ENCODE measurements around the gene PDPK1. TPM values are rescaled to one million over a fixed set of nuclear protein-coding genes. Genes with fewer than 3 reads are reported as not detected.

The PDPK1 gene
- 10 to 100 TPM; 53.0 to 53.8 TPM for total RNA-seq

DNA sequence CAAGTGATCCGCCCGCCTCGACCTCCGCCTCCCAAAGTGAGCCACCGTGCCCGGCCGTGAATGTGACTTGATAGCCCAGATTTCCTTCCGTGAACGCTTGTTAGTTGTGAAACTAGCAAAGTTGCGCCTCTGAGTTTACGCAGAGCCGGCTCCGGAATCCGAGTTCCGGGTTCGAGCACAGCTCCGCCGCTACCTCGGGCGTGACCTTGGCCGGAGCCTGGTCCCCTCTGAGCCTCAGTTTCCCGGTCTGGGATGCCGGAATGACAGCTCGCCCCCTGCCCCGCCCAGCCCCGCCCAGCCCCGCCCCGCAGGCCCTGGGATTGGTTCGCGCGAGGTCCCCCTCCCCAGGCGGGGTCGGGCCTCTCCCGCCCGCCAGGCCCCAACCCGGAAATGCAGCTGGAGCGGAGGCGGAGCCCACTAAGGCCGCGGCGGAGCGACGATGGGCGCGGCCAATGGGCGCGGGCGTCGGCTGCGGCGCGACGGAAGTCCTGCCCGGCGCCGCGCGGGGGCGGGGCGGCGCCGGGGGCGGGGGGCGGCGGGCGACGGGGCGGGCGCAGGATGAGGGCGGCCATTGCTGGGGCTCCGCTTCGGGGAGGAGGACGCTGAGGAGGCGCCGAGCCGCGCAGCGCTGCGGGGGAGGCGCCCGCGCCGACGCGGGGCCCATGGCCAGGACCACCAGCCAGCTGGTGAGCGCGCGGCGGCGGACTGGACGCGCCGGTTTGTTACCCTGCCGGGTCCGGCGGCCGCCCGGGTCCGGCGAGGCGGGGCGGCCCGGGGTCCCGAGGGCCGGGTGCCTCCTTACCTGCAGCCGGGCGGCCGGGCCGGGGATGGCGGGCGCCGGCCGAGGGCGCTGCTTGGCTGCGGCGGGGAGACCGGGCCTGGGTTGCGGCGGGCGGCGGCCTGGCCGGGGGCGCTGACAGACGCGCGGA lies at the start of gene PDPK1:
PDPK1 (plus strand) TSS at position 571 of the 929 bp plus-strand sequence; CDS start at position 663, 92 bp downstream.
- Mint-ChIP-seq H3K36me3 (ENCODE audit: insufficient read depth in 2 of 2) (peaks cover 1 to 2% of the 10 kb centered on the region in 2 donors), H3K4me3 (peak within 1 kb of the TSS; percentile 89 to 98), H3K27me3 (ENCODE audit: low read depth) (no peaks in the 10 kb centered on the region), H3K9me3 (no peaks in the 10 kb centered on the region), H3K27ac (peak within 1 kb of the TSS; percentile 91), H3K4me1 (ENCODE audit: low read depth) (peaks cover 56% of the 10 kb centered on the region)
- DNase-seq = peak; percentile 95 to 96
- peak; percentile 85 to 89 for ATAC-seq (replicated peaks in 1 of 2)

DNA sequence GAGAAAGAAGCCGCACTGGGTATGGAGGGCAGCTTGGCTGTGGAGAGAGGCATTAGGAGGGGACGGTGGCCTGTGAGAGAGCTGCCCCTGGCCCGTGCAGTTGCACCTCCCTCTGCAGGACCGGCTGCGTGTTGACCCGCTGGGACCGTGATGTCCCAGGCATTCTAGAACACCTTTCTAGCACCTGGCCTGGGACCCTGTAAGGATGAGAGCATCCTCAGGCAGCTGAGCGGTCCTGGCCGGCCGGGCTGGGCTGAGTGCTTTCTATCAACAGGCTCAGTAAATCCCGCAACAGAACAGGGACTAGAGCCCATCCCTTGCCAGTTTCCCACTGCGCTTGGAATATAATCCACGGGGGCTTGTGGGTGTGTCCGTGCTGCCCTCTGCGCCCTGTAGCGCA lies 48.2 kb upstream of the PDPK1 start:
- H3K27ac Mint-ChIP-seq = no peak overlapping the region
- DNase-seq (no peak), ATAC-seq (replicated peaks in 1 of 2) (no peak)
- no peak overlapping the region for H3K4me3 Mint-ChIP-seq
- no peaks in the 10 kb centered on the region for H3K36me3 Mint-ChIP-seq (ENCODE audit: insufficient read depth in 2 of 2)
- no peaks in the 10 kb centered on the region for H3K9me3 Mint-ChIP-seq
- no peaks in the 10 kb centered on the region for H3K27me3 Mint-ChIP-seq (ENCODE audit: low read depth)
- peaks cover 21% of the 10 kb centered on the region for H3K4me1 Mint-ChIP-seq (ENCODE audit: low read depth)

DNA sequence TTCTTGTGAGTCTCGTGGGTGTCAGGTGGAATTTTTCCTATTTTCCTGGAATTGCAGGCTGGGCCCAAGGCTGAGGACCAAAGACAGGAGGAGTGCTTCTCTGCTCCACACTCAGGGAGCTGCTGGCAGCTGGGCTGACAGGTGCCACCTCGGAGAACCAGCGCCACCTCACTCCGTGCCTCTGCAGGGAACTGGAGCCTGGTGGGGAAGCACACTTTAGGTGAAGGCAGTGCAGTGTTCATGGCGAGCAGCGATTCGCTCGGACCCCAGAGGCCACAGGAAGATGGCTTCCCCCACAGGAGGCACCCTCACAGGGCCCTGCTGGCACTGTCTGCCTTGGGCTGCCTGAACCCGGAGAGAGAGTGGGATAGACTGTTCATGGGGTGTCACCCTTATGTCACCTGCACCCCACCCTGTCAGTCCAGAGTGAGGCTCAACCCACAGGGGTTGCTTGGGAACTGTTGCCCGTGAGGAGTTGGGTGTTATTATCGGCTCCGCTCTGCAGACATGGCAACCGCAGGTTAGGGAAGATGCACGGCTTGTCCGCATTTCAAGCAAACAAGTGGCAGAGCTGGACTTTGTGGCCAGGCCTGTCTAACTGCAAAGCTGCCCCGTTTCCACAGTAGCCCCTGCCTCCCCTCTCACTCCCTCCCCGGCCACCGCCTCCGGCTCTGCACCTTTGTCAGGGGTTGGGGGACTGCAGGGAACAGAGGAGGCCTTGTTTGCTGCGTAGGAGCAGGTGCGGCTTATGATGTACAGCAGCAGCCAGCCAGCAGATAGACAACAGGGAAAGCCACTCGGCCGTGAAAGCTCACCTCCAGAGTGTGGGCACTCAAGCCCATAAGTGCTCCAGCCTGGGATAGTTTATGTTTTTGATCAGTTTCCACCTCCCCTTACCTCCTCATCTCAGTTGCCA lies 47.4 kb upstream of the PDPK1 start:
- Mint-ChIP-seq H3K27ac (no peak overlapping the region), H3K4me3 (no peak overlapping the region), H3K36me3 (ENCODE audit: insufficient read depth in 2 of 2) (no peaks in the 10 kb centered on the region), H3K9me3 (no peaks in the 10 kb centered on the region), H3K4me1 (ENCODE audit: low read depth) (peaks cover 21% of the 10 kb centered on the region), H3K27me3 (ENCODE audit: low read depth) (no peaks in the 10 kb centered on the region)
- ATAC-seq (replicated peaks in 1 of 2) (no peak), DNase-seq (no peak)

DNA sequence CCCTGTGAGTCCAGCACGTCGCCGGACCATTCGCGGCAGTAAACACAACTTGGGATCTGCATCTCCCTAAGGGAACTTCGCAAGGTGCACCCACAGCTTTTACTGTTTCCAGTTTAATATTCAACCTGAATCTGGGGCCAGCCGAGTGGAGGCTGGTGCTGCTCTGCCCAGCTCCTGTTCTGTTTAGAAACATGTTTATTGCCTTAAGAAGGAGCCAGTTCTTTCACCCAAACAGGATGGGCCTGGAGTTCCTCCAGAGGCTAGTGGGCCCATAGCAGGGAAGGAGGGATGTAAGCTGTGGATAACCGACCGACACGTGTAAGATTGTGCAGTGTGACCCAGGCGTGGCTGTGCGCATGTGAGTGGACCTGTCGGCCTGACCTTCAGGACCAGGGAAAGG lies 45.5 kb upstream of the PDPK1 start:
- Mint-ChIP-seq H3K36me3 (ENCODE audit: insufficient read depth in 2 of 2) (no peaks in the 10 kb centered on the region), H3K9me3 (no peaks in the 10 kb centered on the region), H3K4me3 (no peak overlapping the region), H3K27ac (no peak overlapping the region), H3K27me3 (ENCODE audit: low read depth) (no peaks in the 10 kb centered on the region), H3K4me1 (ENCODE audit: low read depth) (peaks cover 10% of the 10 kb centered on the region)
- DNase-seq (no peak), ATAC-seq (replicated peaks in 1 of 2) (no peak)

DNA sequence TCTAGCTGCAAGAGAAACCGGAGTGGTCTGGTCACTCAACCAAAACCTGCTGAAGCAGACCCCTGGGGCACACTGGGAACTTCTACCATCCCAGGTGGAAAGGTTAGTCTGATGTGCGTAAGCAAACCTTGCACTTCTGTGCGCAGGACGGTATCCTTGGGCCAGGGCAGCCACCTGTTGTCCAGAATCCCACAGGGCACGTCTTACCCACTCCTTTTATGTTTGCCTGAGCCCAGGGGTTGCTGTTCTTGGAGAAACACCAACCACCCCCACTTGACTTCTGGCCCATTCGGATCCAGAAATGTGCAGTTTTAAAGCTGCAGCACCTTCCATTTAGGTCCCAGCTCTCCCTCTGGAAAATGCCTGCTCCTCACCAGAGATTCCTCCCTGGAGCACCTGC lies 44.2 kb upstream of the PDPK1 start:
- Mint-ChIP-seq H3K9me3 (no peaks in the 10 kb centered on the region), H3K27ac (no peak overlapping the region)

DNA sequence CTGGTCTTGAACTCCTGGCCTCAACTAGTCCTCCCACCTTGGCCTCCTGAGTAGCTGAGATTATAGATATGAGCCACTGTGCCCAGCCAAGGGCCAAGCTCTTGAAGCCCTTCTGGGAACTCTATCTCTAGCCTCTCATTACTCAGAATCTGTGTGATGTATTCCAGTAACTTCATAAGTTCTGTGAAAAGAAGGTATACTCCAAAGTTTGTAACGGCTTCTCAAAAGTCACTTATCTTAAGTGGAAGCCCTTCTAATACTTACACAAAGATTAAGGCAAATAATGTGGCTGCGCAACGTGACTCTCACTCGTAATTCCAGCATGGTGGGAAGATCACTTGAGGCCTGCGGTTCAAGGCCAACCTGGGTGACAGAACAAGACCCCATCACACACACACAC lies 43.2 kb upstream of the PDPK1 start:
- H3K27ac Mint-ChIP-seq = no peak overlapping the region
- no peaks in the 10 kb centered on the region for H3K27me3 Mint-ChIP-seq (ENCODE audit: low read depth)
- no peaks in the 10 kb centered on the region for H3K4me1 Mint-ChIP-seq (ENCODE audit: low read depth)
- no peaks in the 10 kb centered on the region for H3K36me3 Mint-ChIP-seq (ENCODE audit: insufficient read depth in 2 of 2)
- H3K4me3 Mint-ChIP-seq = no peak overlapping the region
- no peaks in the 10 kb centered on the region for H3K9me3 Mint-ChIP-seq
- ATAC-seq (replicated peaks in 1 of 2) = no peak
- no peak for DNase-seq

More for the DNA sequence above, 44.2 kb upstream of the PDPK1 start:
- no peaks in the 10 kb centered on the region for H3K4me1 Mint-ChIP-seq (ENCODE audit: low read depth)
- no peak overlapping the region for H3K4me3 Mint-ChIP-seq
- ATAC-seq (replicated peaks in 1 of 2) (no peak), DNase-seq (no peak)
- H3K36me3 Mint-ChIP-seq (ENCODE audit: insufficient read depth in 2 of 2) = no peaks in the 10 kb centered on the region
- no peaks in the 10 kb centered on the region for H3K27me3 Mint-ChIP-seq (ENCODE audit: low read depth)

DNA sequence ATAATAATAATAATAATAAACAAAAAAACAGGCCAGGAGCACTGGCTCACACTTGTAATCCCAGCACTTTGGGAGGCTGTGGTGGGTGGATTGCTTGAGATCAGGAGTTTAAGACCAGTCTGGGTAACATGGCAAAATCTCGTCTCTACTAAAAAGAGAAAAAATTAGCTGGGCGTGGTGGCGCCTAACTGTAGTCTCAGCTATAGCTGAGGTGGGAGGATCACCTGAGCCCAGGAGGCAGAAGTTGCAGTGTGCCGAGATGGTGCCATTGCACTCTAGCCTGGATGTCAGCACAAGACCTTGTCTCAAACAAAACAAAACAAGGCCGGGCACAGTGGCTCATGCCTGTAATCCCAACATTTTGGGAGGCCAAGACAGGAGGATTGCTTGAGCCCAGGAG lies 42.8 kb upstream of the PDPK1 start:
- DNase-seq = no peak

DNA sequence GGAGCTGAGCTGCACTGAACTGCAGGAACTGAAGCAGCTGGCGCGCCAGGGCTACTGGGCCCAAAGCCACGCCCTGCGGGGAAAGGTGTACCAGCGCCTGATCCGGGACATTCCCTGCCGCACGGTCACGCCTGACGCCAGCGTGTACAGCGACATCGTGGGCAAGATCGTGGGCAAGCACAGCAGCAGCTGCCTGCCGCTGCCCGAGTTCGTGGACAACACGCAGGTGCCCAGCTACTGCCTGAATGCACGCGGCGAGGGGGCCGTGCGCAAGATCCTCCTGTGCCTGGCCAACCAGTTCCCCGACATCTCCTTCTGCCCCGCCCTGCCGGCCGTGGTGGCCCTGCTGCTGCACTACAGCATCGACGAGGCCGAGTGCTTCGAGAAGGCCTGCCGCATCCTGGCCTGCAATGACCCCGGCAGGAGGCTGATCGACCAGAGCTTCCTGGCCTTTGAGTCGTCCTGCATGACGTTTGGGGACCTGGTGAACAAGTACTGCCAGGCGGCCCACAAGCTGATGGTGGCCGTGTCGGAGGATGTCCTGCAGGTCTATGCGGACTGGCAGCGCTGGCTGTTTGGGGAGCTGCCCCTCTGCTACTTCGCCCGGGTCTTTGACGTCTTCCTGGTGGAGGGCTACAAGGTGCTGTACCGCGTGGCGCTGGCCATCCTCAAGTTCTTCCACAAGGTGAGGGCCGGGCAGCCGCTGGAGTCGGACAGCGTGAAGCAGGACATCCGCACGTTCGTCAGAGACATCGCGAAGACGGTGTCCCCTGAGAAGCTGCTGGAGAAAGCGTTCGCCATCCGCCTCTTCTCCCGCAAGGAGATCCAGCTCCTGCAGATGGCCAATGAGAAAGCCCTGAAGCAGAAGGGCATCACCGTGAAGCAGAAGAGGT lies 41.4 kb upstream of the PDPK1 start:
- H3K36me3 Mint-ChIP-seq (ENCODE audit: insufficient read depth in 2 of 2) = no peaks in the 10 kb centered on the region
- H3K9me3 Mint-ChIP-seq = no peaks in the 10 kb centered on the region
- H3K27ac Mint-ChIP-seq = no peak overlapping the region
- no peaks in the 10 kb centered on the region for H3K27me3 Mint-ChIP-seq (ENCODE audit: low read depth)
- no peak for DNase-seq
- no peaks in the 10 kb centered on the region for H3K4me1 Mint-ChIP-seq (ENCODE audit: low read depth)
- ATAC-seq (replicated peaks in 1 of 2) = no peak
- H3K4me3 Mint-ChIP-seq = no peak overlapping the region

More for the DNA sequence above, 42.8 kb upstream of the PDPK1 start:
- H3K4me1 Mint-ChIP-seq (ENCODE audit: low read depth) = no peaks in the 10 kb centered on the region
- no peaks in the 10 kb centered on the region for H3K27me3 Mint-ChIP-seq (ENCODE audit: low read depth)
- no peak for ATAC-seq (replicated peaks in 1 of 2)
- H3K9me3 Mint-ChIP-seq = no peaks in the 10 kb centered on the region
- no peaks in the 10 kb centered on the region for H3K36me3 Mint-ChIP-seq (ENCODE audit: insufficient read depth in 2 of 2)
- H3K4me3 Mint-ChIP-seq = no peak overlapping the region
- no peak overlapping the region for H3K27ac Mint-ChIP-seq

DNA sequence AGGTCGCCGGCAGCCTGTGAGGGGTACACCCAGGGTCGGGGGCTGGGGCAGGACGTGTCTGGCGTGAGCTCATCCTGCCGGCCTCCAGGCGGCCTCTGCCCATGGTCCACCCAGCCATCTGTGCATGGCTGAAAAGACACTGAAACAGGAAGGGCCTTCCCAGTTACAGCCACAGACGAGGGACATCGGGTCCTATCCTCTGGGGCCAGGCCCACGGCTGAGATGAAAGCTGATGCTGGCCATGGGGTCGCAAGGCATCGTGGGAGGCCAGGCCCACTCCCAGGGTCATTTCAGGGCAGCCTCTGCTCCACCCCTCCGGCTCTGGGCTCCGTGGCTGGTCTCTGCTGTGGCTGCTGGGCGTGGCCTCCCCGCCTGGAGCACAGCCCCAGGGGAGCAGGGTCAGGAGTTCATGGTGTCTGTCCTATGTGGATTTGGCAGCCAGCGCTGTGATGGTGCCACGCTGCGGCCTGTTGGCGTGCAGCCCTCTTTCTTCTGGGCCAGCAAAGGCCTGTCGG lies 40.6 kb upstream of the PDPK1 start:
- ATAC-seq (replicated peaks in 1 of 2) (no peak), DNase-seq (no peak)
- no peaks in the 10 kb centered on the region for H3K9me3 Mint-ChIP-seq
- no peaks in the 10 kb centered on the region for H3K27me3 Mint-ChIP-seq (ENCODE audit: low read depth)
- H3K36me3 Mint-ChIP-seq (ENCODE audit: insufficient read depth in 2 of 2) = no peaks in the 10 kb centered on the region
- H3K27ac Mint-ChIP-seq = no peak overlapping the region
- no peaks in the 10 kb centered on the region for H3K4me1 Mint-ChIP-seq (ENCODE audit: low read depth)
- no peak overlapping the region for H3K4me3 Mint-ChIP-seq

DNA sequence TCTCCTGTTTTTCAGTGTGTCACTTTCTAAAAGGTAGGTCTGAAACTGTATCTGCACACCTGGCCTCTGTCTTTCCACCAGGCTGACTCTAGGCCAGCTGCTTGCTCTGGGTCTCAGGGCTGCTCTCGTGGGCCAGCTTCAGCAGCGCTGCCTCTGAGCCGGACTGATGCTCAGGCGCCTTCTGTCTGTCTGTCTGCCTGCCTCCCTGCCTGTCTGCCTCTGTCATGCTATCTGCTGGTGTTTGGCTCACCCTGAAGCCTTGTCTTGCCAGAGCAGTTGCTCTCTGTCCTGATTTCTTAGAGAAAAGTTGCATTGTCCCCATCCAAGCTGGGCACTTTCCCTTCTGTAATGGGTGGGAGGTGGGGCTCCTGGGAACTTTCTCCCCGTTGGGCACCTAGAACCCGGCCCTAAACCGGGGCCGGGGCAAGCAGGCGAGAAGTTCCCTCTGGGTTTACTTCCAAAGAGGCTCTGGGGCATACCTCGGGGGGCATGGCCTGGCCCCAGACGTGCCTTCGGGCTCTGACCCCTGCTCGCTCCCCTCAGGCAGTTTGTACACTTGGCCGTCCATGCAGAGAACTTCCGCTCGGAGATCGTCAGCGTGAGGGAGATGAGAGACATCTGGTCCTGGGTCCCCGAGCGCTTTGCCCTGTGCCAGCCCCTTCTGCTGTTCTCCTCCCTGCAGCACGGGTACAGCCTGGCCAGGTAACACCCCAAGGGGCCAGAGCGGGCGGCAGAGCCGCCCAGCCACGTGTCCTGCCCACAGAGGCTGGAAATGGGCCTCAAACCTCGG lies 39.9 kb upstream of the PDPK1 start:
- Mint-ChIP-seq H3K27me3 (ENCODE audit: low read depth) (no peaks in the 10 kb centered on the region), H3K36me3 (ENCODE audit: insufficient read depth in 2 of 2) (no peaks in the 10 kb centered on the region), H3K9me3 (no peaks in the 10 kb centered on the region), H3K4me1 (ENCODE audit: low read depth) (no peaks in the 10 kb centered on the region), H3K4me3 (no peak overlapping the region), H3K27ac (no peak overlapping the region)
- no peak for DNase-seq
- no peak for ATAC-seq (replicated peaks in 1 of 2)

DNA sequence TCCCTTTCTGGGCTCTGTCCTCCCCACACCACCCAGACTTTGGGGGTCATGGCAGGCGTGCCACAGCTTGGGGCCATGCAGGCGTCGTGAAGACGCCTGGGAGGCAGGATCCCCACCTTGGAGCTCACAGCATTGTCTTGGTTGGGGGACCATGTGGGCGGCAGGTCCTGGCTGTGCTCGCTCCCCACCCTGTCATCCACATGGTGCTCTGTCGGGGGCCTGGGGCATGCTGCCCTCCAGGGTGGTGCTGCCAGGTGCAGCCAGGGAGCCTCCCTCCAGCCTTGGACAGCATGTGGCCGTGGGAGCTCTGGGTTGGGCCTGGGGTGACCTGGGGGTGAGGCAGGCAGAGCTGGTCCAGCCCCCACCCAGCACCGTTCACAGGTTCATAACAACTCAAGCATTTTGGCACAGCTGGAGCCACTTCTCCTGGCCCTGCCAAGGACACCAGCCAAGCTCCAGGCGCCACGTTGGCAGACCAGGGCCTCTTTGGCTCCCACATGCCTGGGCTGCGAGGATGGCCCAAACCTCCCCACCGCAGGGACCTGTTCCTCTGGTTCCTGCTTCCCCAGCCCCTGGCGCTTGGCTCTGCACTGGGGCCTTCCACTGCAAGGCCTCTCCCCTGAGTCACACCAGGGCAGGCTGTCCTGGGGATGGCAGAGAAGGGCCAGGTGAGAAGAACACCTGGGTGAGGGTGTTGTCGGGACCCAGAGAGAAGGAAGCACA lies 39.1 kb upstream of the PDPK1 start:
- H3K27me3 Mint-ChIP-seq (ENCODE audit: low read depth) = no peaks in the 10 kb centered on the region
- H3K4me1 Mint-ChIP-seq (ENCODE audit: low read depth) = no peaks in the 10 kb centered on the region
- ATAC-seq (replicated peaks in 1 of 2) = no peak
- no peak overlapping the region for H3K4me3 Mint-ChIP-seq
- DNase-seq = no peak
- H3K9me3 Mint-ChIP-seq = no peaks in the 10 kb centered on the region
- no peaks in the 10 kb centered on the region for H3K36me3 Mint-ChIP-seq (ENCODE audit: insufficient read depth in 2 of 2)
- no peak overlapping the region for H3K27ac Mint-ChIP-seq

Data from activated T-cell treated with anti-CD3 and anti-CD28 coated beads, Interleukin-2, amount 50 U/mL, for 72 hours (primary cell).